H1 (cell line): ENCODE results near the gene VEPH1. TPM values are rescaled to one million over a fixed set of nuclear protein-coding genes. Genes with fewer than 3 reads are reported as not detected.

Source experiments
- CTCF ChIA-PET: fragments of 300-600 bp; sonication (Branson Sonifier 250); formaldehyde crosslinking; loops from one replicate; lab custom pipeline; 2021; ENCODE audit not compliant: partially characterized antibody; lab: Charles Lee
- POLR2A ChIA-PET: fragments of 300-600 bp; sonication (Branson Sonifier 250); formaldehyde crosslinking; loops from one replicate; lab custom pipeline; 2021; ENCODE audit warnings: inconsistent platforms; ENCODE audit not compliant: partially characterized antibody; lab: Charles Lee
- DNase-seq, 2 experiments: peaks; one replicate each; pipeline versions ENCODE4 v3.0.0 to v3.0.0-alpha.2; 2010 to 2022; ENCODE audit warnings: low spot score in 2 of 2, low read depth in 1 of 2, mixed read lengths in 1 of 2
- FAIRE-seq: peaks from 2 replicates; lab custom pipeline; 2011; peaks lifted over from hg19 to GRCh38; lab: Jason Lieb, UNC
- H2AFZ ChIP-seq: 2 replicates; pipeline ENCODE4 v1.8.1; 2012; ENCODE audit warnings: low read length, inconsistent platforms
- H2AK5ac ChIP-seq: 2 replicates; pipeline ENCODE4 v1.6.1; 2013; ENCODE audit warnings: low read depth, low read length
- H2BK120ac ChIP-seq: replicated peaks from 2 replicates; pipeline ENCODE3; 2013; ENCODE audit warnings: low read depth, low read length, inconsistent platforms
- H2BK12ac ChIP-seq: 2 replicates; pipeline ENCODE4 v1.6.1; 2013; ENCODE audit warnings: low read depth, low read length
- H2BK15ac ChIP-seq: 2 replicates; pipeline ENCODE4 v1.6.1; 2013; ENCODE audit warnings: low read length
- H2BK20ac ChIP-seq: 2 replicates; pipeline ENCODE4 v1.6.1; 2013; ENCODE audit warnings: low read length
- H2BK5ac ChIP-seq: 2 replicates; pipeline ENCODE4 v1.6.1; 2013; ENCODE audit warnings: low read depth, low read length
- H3K14ac ChIP-seq: 2 replicates; pipeline ENCODE4 v1.6.1; 2013; ENCODE audit warnings: inconsistent platforms; ENCODE audit not compliant: insufficient read length
- H3K18ac ChIP-seq: 2 replicates; pipeline ENCODE4 v1.6.1; 2013; ENCODE audit warnings: low read length; ENCODE audit errors: extremely low read depth
- H3K23ac ChIP-seq: 2 replicates; pipeline ENCODE4 v1.6.1; 2013; ENCODE audit warnings: inconsistent platforms; ENCODE audit not compliant: insufficient read length
- H3K23me2 ChIP-seq: 2 replicates; pipeline ENCODE4 v1.6.1; 2013; ENCODE audit warnings: low read depth, low read length
- H3K27ac ChIP-seq: 2 replicates; pipeline ENCODE4 v1.6.1; 2011; ENCODE audit warnings: low read depth, low read length, inconsistent platforms
- H3K27me3 ChIP-seq, 4 experiments: replicated peaks in 1 of 4; 1 replicate in 1 of 4; 2 replicates in 3 of 4; pipeline versions ENCODE4 v1.6.1 to v1.8.1; 2011 to 2013; ENCODE audit warnings: low read length in 3 of 4, mild to moderate bottlenecking in 3 of 4, inconsistent platforms in 2 of 4, mixed read lengths in 2 of 4, moderate library complexity in 1 of 4; ENCODE audit not compliant: control insufficient read depth in 3 of 4, insufficient read depth in 3 of 4; ENCODE audit errors: extremely low read depth in 1 of 4
- H3K36me3 ChIP-seq, 4 experiments: 2 replicates each; pipeline versions ENCODE4 v1.6.1 to v1.8.1; 2011 to 2013; ENCODE audit warnings: mild to moderate bottlenecking in 4 of 4, low read length in 3 of 4, moderate library complexity in 2 of 4, control low read depth in 1 of 4, inconsistent platforms in 1 of 4; ENCODE audit not compliant: insufficient read depth in 4 of 4, control insufficient read depth in 2 of 4
- H3K4ac ChIP-seq: replicated peaks from 2 replicates; pipeline ENCODE3; 2013; ENCODE audit warnings: low read length, low read depth, mixed read lengths, inconsistent platforms; ENCODE audit not compliant: insufficient read length
- H3K4me1 ChIP-seq, 4 experiments: replicated peaks in 1 of 4; 1 replicate in 1 of 4; 2 replicates in 3 of 4; pipeline versions ENCODE4 v1.6.1 to v1.8.1; 2011 to 2013; ENCODE audit warnings: low read length in 3 of 4, inconsistent platforms in 2 of 4, mixed read lengths in 1 of 4; ENCODE audit not compliant: insufficient read depth in 4 of 4, control insufficient read depth in 3 of 4
- H3K4me2 ChIP-seq, 2 experiments: 2 replicates each; pipeline versions ENCODE4 v1.6.1 to v1.8.1; 2011 to 2013; ENCODE audit warnings: low read depth in 2 of 2, low read length in 2 of 2, control low read depth in 1 of 2, inconsistent platforms in 1 of 2, mild to moderate bottlenecking in 1 of 2; ENCODE audit not compliant: insufficient read depth in 1 of 2
- H3K4me3 ChIP-seq, 4 experiments: fragments of 200-600, 300-600 bp in 1 of 4; sonication (generic), shearing (Covaris generic), sonication (Bioruptor Twin) in 1 of 4; 2 replicates each; pipeline versions ENCODE4 v1.5.1 to v1.8.1; 2011 to 2016; ENCODE audit warnings: low read length in 4 of 4, low read depth in 3 of 4, control low read depth in 2 of 4, inconsistent platforms in 2 of 4, mild to moderate bottlenecking in 2 of 4, mixed read lengths in 1 of 4, moderate library complexity in 1 of 4; ENCODE audit not compliant: insufficient read depth in 2 of 4; ENCODE audit errors: extremely low read depth in 1 of 4
- H3K56ac ChIP-seq: replicated peaks from 2 replicates; pipeline ENCODE3; 2013; ENCODE audit warnings: low read depth, mild to moderate bottlenecking, mixed read lengths, low read length, inconsistent platforms; ENCODE audit not compliant: insufficient read length
- H3K79me1 ChIP-seq: 2 replicates; pipeline ENCODE4 v1.6.1; 2013; ENCODE audit warnings: low read depth, low read length, control low read depth
- H3K79me2 ChIP-seq, 2 experiments: 2 replicates each; pipeline versions ENCODE4 v1.6.1 to v1.8.1; 2012 to 2013; ENCODE audit warnings: low read length in 2 of 2, mild to moderate bottlenecking in 2 of 2, inconsistent platforms in 1 of 2; ENCODE audit not compliant: insufficient read depth in 2 of 2, control insufficient read depth in 1 of 2
- H3K9ac ChIP-seq, 4 experiments: replicated peaks in 1 of 4; 1 replicate in 1 of 4; 2 replicates in 3 of 4; pipeline versions ENCODE4 v1.6.1 to v1.8.1; 2011 to 2013; ENCODE audit warnings: low read depth in 3 of 4, low read length in 3 of 4, control low read depth in 2 of 4, mild to moderate bottlenecking in 2 of 4, moderate library complexity in 2 of 4, inconsistent platforms in 1 of 4; ENCODE audit errors: extremely low read depth in 1 of 4
- H3K9me3 ChIP-seq, 2 experiments: 2 replicates each; pipeline versions ENCODE4 v1.6.1 to v1.8.1; 2012 to 2013; ENCODE audit warnings: mild to moderate bottlenecking in 2 of 2, moderate library complexity in 2 of 2, control low read depth in 1 of 2, inconsistent platforms in 1 of 2, low read depth in 1 of 2, low read length in 1 of 2, mixed read lengths in 1 of 2; ENCODE audit not compliant: insufficient read depth in 2 of 2
- H4K20me1 ChIP-seq, 2 experiments: replicated peaks in 1 of 2; 2 replicates each; pipeline versions ENCODE3 to v1.8.1; 2011 to 2013; ENCODE audit warnings: inconsistent platforms in 2 of 2, low read length in 2 of 2, mild to moderate bottlenecking in 1 of 2; ENCODE audit not compliant: insufficient read depth in 2 of 2, control insufficient read depth in 1 of 2
- H4K5ac ChIP-seq: 2 replicates; pipeline ENCODE4 v1.6.1; 2013; ENCODE audit warnings: low read length, low read depth, mixed read lengths, inconsistent platforms; ENCODE audit not compliant: insufficient read length
- H4K8ac ChIP-seq: 2 replicates; pipeline ENCODE4 v1.8.0; 2013; ENCODE audit warnings: mild to moderate bottlenecking, moderate library complexity, low read length, inconsistent platforms; ENCODE audit not compliant: insufficient read depth; ENCODE audit errors: extremely low read depth
- H4K91ac ChIP-seq: replicated peaks from 2 replicates; pipeline ENCODE3; 2013; ENCODE audit warnings: low read length, mixed read lengths, inconsistent platforms; ENCODE audit not compliant: insufficient read length
- GABPA ChIP-seq: IDR thresholded peaks from 2 replicates; pipeline ENCODE4 v1.6.1; 2011; ENCODE audit warnings: mild to moderate bottlenecking, low read length, moderate library complexity, borderline replicate concordance; ENCODE audit not compliant: insufficient read depth
- HDAC6 ChIP-seq: IDR thresholded peaks from one replicate; pipeline ENCODE4 v1.7.1; 2012; ENCODE audit warnings: low read depth, mild to moderate bottlenecking, inconsistent platforms, low read length, moderate library complexity
- JUND ChIP-seq: IDR thresholded peaks from 2 replicates; pipeline ENCODE4 v1.6.1; 2011; ENCODE audit warnings: mild to moderate bottlenecking, improper control_type of control experiment, low read length
- KDM1A ChIP-seq: fragments of 200-600, 300-600 bp; sonication (generic); IDR thresholded peaks from 2 replicates; pipeline ENCODE4 v1.7.1; 2016; ENCODE audit warnings: mild to moderate bottlenecking, low read length, borderline replicate concordance
- KDM5A ChIP-seq: fragments of 200-600 bp; IDR thresholded peaks from 2 replicates; pipeline ENCODE4 v1.7.1; 2012; ENCODE audit warnings: mild to moderate bottlenecking, low read length, inconsistent platforms, mixed read lengths
- MAFK ChIP-seq: IDR thresholded peaks from 2 replicates; pipeline ENCODE4 v1.6.1; 2012; ENCODE audit warnings: low read depth, mild to moderate bottlenecking, improper control_type of control experiment, low read length
- NRF1 ChIP-seq: IDR thresholded peaks from 2 replicates; pipeline ENCODE4 v1.6.1; 2011; ENCODE audit warnings: mild to moderate bottlenecking, low read depth, low read length, improper control_type of control experiment
- RAD21 ChIP-seq, 2 experiments: IDR thresholded peaks in 1 of 2; conservative IDR thresholded peaks in 1 of 2; 2 replicates each; pipeline ENCODE4 v1.6.1; 2011; ENCODE audit warnings: low read depth in 2 of 2, low read length in 2 of 2, improper control_type of control experiment in 1 of 2, inconsistent platforms in 1 of 2, mild to moderate bottlenecking in 1 of 2, moderate library complexity in 1 of 2
- RNF2 ChIP-seq: fragments of 200-900, 300-1000 bp; sonication (generic); IDR thresholded peaks from 2 replicates; pipeline ENCODE4 v1.7.1; 2016; ENCODE audit warnings: borderline replicate concordance, low read depth, mild to moderate bottlenecking, antibody characterized with exemption, low read length; ENCODE audit not compliant: poor library complexity, severe bottlenecking; ENCODE audit errors: missing control alignments
- SIX5 ChIP-seq: IDR thresholded peaks from 2 replicates; pipeline ENCODE4 v1.6.1; 2011; ENCODE audit warnings: mild to moderate bottlenecking, low read depth, low read length
- SP2 ChIP-seq: IDR thresholded peaks from 2 replicates; pipeline ENCODE4 v1.6.1; 2012; ENCODE audit warnings: mild to moderate bottlenecking, low read length, inconsistent platforms
- SRF ChIP-seq: IDR thresholded peaks from 2 replicates; pipeline ENCODE4 v1.6.1; 2011; ENCODE audit warnings: mild to moderate bottlenecking, low read depth, low read length, moderate library complexity
- WGBS, 2 experiments: shearing (Covaris generic) in 1 of 2; methylation state at CpG; one replicate each; pipeline versions ENCODE4 v1.1.6 to v1.1.7; 2013 to 2015; ENCODE audit warnings: low lambda C conversion rate in 2 of 2, mixed read lengths in 2 of 2, inconsistent platforms in 1 of 2, low coverage in 1 of 2, missing lambda C conversion rate in 1 of 2; ENCODE audit not compliant: insufficient replicate concordance in 2 of 2, insufficient coverage in 1 of 2, insufficient read length in 1 of 2; ENCODE audit errors: extremely low coverage in 1 of 2, missing lambda C conversion rate in 1 of 2; 5-methylcytosine and 5-hydroxymethylcytosine counted together
- polyA plus RNA-seq, 7 experiments: library from polyadenylated mRNA; depleted of rRNA in 3 of 7; stranded (reverse) in 5 of 7; unstranded in 2 of 7; fragments of >200 nt in 5 of 7; fragments of 200-250 nt in 2 of 7; gene quantifications; 1 replicate in 5 of 7; 2 replicates in 1 of 7; 4 replicates in 1 of 7; pipeline versions ENCODE4 v1.2.1 to v1.2.3, GENCODE V29; 2011 to 2013; ENCODE audit warnings: missing spikeins in 2 of 7, mixed read lengths in 2 of 7
- total RNA-seq: library from RNA; stranded (reverse); fragmentation: NEBNext Ultra II Directional; extraction: Animal tissue kit (Norgen Biotek cat#: 25700); gene quantifications from 2 replicates; pipeline ENCODE4 v1.2.1, GENCODE V29; 2021
- TF ChIP-seq, protein P1 (sequence below): IDR thresholded peaks from 2 replicates; pipeline ENCODE4 v1.6.1; 2012; ENCODE audit warnings: inconsistent platforms

The VEPH1 gene
- total and polyA plus RNA-seq, 2 of the 8 experiments (the other 6 are each of a cell fraction or from before 2014, with no cell fraction given), result 12.0 to 18.3 TPM

GRCh38 chr3:157381606-157382005 is 121.6 kb downstream of the VEPH1 start:
- WGBS, 2 experiments, result 100% methylated on average over 4 of the region's 4 CpGs; no CpG with 5 or more reads in 1 of the 2 experiments
- no peak overlapping the region for H3K56ac ChIP-seq
- H2AFZ ChIP-seq, result no peak overlapping the region
- no peaks in the 10 kb centered on the region for H3K36me3 ChIP-seq
- no peak overlapping the region for H4K5ac ChIP-seq
- H3K27ac ChIP-seq, result no peak overlapping the region
- H2BK12ac ChIP-seq, result no peak overlapping the region
- H3K4me1 ChIP-seq, result peaks cover 0 to 2% (median 0%) of the 10 kb centered on the region in 4 experiments; a peak in 1 of 7 replicates
- DNase-seq (no peak), FAIRE-seq (no peak)
- ChIA-PET POLR2A (interaction anchor here (1.6 kb wide), 1 partner anchor 11 kb away, joined by 5 read pairs; no protein-coding TSS in a partner anchor), CTCF (interaction anchor here (0.7 to 2.3 kb wide), 5 partner anchors 10 to 1437 kb away, joined by 3 to 9 read pairs (median 4); no protein-coding TSS in a partner anchor)
- H2AK5ac ChIP-seq, result no peak overlapping the region
- H2BK15ac ChIP-seq, result no peak overlapping the region
- no peak overlapping the region for H3K9ac ChIP-seq
- no peak overlapping the region for H3K23ac ChIP-seq
- no peaks in the 10 kb centered on the region for H3K23me2 ChIP-seq
- H3K79me2 ChIP-seq, result no peaks in the 10 kb centered on the region
- no peak overlapping the region for H2BK5ac ChIP-seq
- H4K91ac ChIP-seq, result no peak overlapping the region
- no peaks in the 10 kb centered on the region for H4K20me1 ChIP-seq
- no peaks in the 10 kb centered on the region for H3K27me3 ChIP-seq
- no peaks in the 10 kb centered on the region for H3K9me3 ChIP-seq
- H4K8ac ChIP-seq, result no peak overlapping the region
- no peak overlapping the region for H3K14ac ChIP-seq
- H2BK120ac ChIP-seq, result no peak overlapping the region
- H3K4me3 ChIP-seq, result no peak overlapping the region
- no peak overlapping the region for H2BK20ac ChIP-seq
- H3K18ac ChIP-seq, result no peak overlapping the region
- H3K4me2 ChIP-seq, result no peak overlapping the region
- no peak overlapping the region for H3K4ac ChIP-seq
- H3K79me1 ChIP-seq, result no peaks in the 10 kb centered on the region
- TF ChIP-seq NRF1, result no peak
- no peak for TF ChIP-seq RAD21 (IDR thresholded peaks at IDR 0.05 in 1 of 2, conservative IDR thresholded peaks at IDR 0.05 in 1 of 2; ENCODE audit: low read depth in 2 of 2, low read length in 2 of 2)
- TF ChIP-seq KDM5A, result no peak
- TF ChIP-seq, protein P1, sequence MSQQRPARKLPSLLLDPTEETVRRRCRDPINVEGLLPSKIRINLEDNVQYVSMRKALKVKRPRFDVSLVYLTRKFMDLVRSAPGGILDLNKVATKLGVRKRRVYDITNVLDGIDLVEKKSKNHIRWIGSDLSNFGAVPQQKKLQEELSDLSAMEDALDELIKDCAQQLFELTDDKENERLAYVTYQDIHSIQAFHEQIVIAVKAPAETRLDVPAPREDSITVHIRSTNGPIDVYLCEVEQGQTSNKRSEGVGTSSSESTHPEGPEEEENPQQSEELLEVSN, result no peak
- TF ChIP-seq GABPA, result no peak
- no peak for TF ChIP-seq SRF
- TF ChIP-seq MAFK, result no peak
- TF ChIP-seq SIX5, result no peak
- no peak for TF ChIP-seq JUND
- TF ChIP-seq RNF2, result no peak
- no peak for TF ChIP-seq KDM1A
- no peak for TF ChIP-seq SP2
- TF ChIP-seq HDAC6, result no peak
